HEK293 (cell line): Measurements from ENCODE around the gene RPS6KB2.
A peak's percentile ranks its signal among the peaks of the same experiment; 100 is the strongest.

Source experiments
- HOXD13 ChIP-seq: sonication (generic); formaldehyde crosslinking; IDR thresholded peaks from 2 replicates; pipeline ENCODE4 v1.8.0; 2022; ENCODE audit warnings: missing genetic modification reagents, borderline replicate concordance
- RBAK ChIP-seq: fragments of 450-650 bp; formaldehyde crosslinking; IDR thresholded peaks from 2 replicates; pipeline ENCODE4 v1.5.1; 2016; ENCODE audit warnings: missing biosample characterization, missing genetic modification characterization
- REPIN1 ChIP-seq: fragments of 450-650 bp; formaldehyde crosslinking; IDR thresholded peaks from 2 replicates; pipeline ENCODE4 v1.5.1; 2017; ENCODE audit warnings: missing biosample characterization, missing genetic modification characterization, low read depth
- SCRT1 ChIP-seq: fragments of 450-650 bp; formaldehyde crosslinking; IDR thresholded peaks from 2 replicates; pipeline ENCODE4 v1.5.1; 2016; ENCODE audit warnings: missing biosample characterization, missing genetic modification characterization, borderline replicate concordance
- SCRT2 ChIP-seq: fragments of 450-650 bp; formaldehyde crosslinking; IDR thresholded peaks from 2 replicates; pipeline ENCODE4 v1.5.1; 2016; ENCODE audit warnings: missing biosample characterization, missing genetic modification characterization
- SETDB1 ChIP-seq: IDR thresholded peaks from one replicate; pipeline ENCODE4 v1.6.1; 2017; ENCODE audit warnings: mild to moderate bottlenecking, low read length, moderate library complexity, mixed read lengths; ENCODE audit not compliant: insufficient read length
- SP3 ChIP-seq: fragments of 450-650 bp; formaldehyde crosslinking; IDR thresholded peaks from 2 replicates; pipeline ENCODE4 v1.5.1; 2016; ENCODE audit warnings: missing biosample characterization, missing genetic modification characterization
- ZEB2 ChIP-seq: fragments of 450-650 bp; formaldehyde crosslinking; IDR thresholded peaks from 2 replicates; pipeline ENCODE4 v1.5.1; 2016; ENCODE audit warnings: missing biosample characterization, missing genetic modification characterization
- ZNF132 ChIP-seq: fragments of 450-650 bp; formaldehyde crosslinking; IDR thresholded peaks from 2 replicates; pipeline ENCODE4 v1.5.1; 2017; ENCODE audit warnings: missing biosample characterization, missing genetic modification characterization, borderline replicate concordance
- ZNF169 ChIP-seq: fragments of 450-650 bp; formaldehyde crosslinking; IDR thresholded peaks from 2 replicates; pipeline ENCODE4 v1.5.1; 2016; ENCODE audit warnings: missing biosample characterization, missing genetic modification characterization
- ZNF174 ChIP-seq: fragments of 450-650 bp; formaldehyde crosslinking; IDR thresholded peaks from 2 replicates; pipeline ENCODE4 v1.5.0; 2017; ENCODE audit warnings: missing biosample characterization, mild to moderate bottlenecking, missing genetic modification characterization
- ZNF274 ChIP-seq, 2 experiments: fragments of 200-500 bp in 1 of 2; fragments of 450-650 bp in 1 of 2; sonication (Bioruptor generic) in 1 of 2; formaldehyde crosslinking in 1 of 2; IDR thresholded peaks; 2 replicates each; pipeline versions ENCODE4 v1.5.1 to v1.6.1; 2014 to 2016; ENCODE audit warnings: borderline replicate concordance in 1 of 2, inconsistent platforms in 1 of 2, low read length in 1 of 2, missing biosample characterization in 1 of 2, missing genetic modification characterization in 1 of 2
- ZNF335 ChIP-seq: fragments of 450-650 bp; formaldehyde crosslinking; conservative IDR thresholded peaks from 2 replicates; pipeline ENCODE4 v1.5.1; 2016; ENCODE audit warnings: missing biosample characterization, missing genetic modification characterization
- ZNF354C ChIP-seq: fragments of 450-650 bp; formaldehyde crosslinking; IDR thresholded peaks from 2 replicates; pipeline ENCODE4 v1.5.1; 2016; ENCODE audit warnings: missing biosample characterization, missing genetic modification characterization, low read depth, borderline replicate concordance
- ZNF394 ChIP-seq: fragments of 450-650 bp; formaldehyde crosslinking; IDR thresholded peaks from 2 replicates; pipeline ENCODE4 v1.5.1; 2016; ENCODE audit warnings: missing biosample characterization, missing genetic modification characterization, mild to moderate bottlenecking, moderate library complexity, borderline replicate concordance
- ZNF529 ChIP-seq: fragments of 450-650 bp; formaldehyde crosslinking; IDR thresholded peaks from 2 replicates; pipeline ENCODE4 v1.5.1; 2017; ENCODE audit warnings: missing genetic modification characterization, missing biosample characterization; ENCODE audit not compliant: insufficient replicate concordance
- ZNF548 ChIP-seq: fragments of 450-650 bp; formaldehyde crosslinking; IDR thresholded peaks from 2 replicates; pipeline ENCODE4 v1.5.1; 2016; ENCODE audit warnings: missing biosample characterization, missing genetic modification characterization
- ZNF555 ChIP-seq: fragments of 450-650 bp; formaldehyde crosslinking; conservative IDR thresholded peaks from 2 replicates; pipeline ENCODE4 v1.5.1; 2017; ENCODE audit warnings: missing biosample characterization, mild to moderate bottlenecking, missing genetic modification characterization, inconsistent platforms
- ZNF560 ChIP-seq: fragments of 450-650 bp; formaldehyde crosslinking; IDR thresholded peaks from 2 replicates; pipeline ENCODE4 v1.5.1; 2017; ENCODE audit warnings: missing biosample characterization, missing genetic modification characterization, borderline replicate concordance
- ZNF571 ChIP-seq: fragments of 450-650 bp; formaldehyde crosslinking; IDR thresholded peaks from 2 replicates; pipeline ENCODE4 v1.5.0; 2017; ENCODE audit warnings: missing biosample characterization, missing genetic modification characterization
- ZNF670 ChIP-seq: fragments of 450-650 bp; formaldehyde crosslinking; IDR thresholded peaks from 2 replicates; pipeline ENCODE4 v1.5.1; 2016; ENCODE audit warnings: missing biosample characterization, missing genetic modification characterization, low read depth
- ZNF677 ChIP-seq: fragments of 450-650 bp; IDR thresholded peaks from 2 replicates; pipeline ENCODE4 v1.5.0; 2018; ENCODE audit warnings: missing biosample characterization, mild to moderate bottlenecking, missing genetic modification characterization, moderate library complexity
- ZNF747 ChIP-seq: fragments of 450-650 bp; formaldehyde crosslinking; IDR thresholded peaks from 2 replicates; pipeline ENCODE4 v1.5.1; 2016; ENCODE audit warnings: missing biosample characterization, missing genetic modification characterization
- ZNF843 ChIP-seq: fragments of 450-650 bp; formaldehyde crosslinking; IDR thresholded peaks from 2 replicates; pipeline ENCODE4 v1.5.1; 2016; ENCODE audit warnings: missing biosample characterization, missing genetic modification characterization
- ZSCAN23 ChIP-seq: fragments of 450-650 bp; formaldehyde crosslinking; IDR thresholded peaks from 2 replicates; pipeline ENCODE4 v1.5.1; 2016; ENCODE audit warnings: missing biosample characterization, missing genetic modification characterization
- TF ChIP-seq, protein P1 (sequence below): fragments of 450-650 bp; formaldehyde crosslinking; conservative IDR thresholded peaks from 2 replicates; pipeline ENCODE4 v1.5.1; 2016; ENCODE audit warnings: low read depth, missing biosample characterization, missing genetic modification characterization
- TF ChIP-seq, protein P2 (sequence below): fragments of 450-650 bp; formaldehyde crosslinking; IDR thresholded peaks from 2 replicates; pipeline ENCODE4 v1.5.1; 2016; ENCODE audit warnings: missing biosample characterization, missing genetic modification characterization
- TF ChIP-seq, protein P3 (sequence below): fragments of 450-650 bp; formaldehyde crosslinking; IDR thresholded peaks from 2 replicates; pipeline ENCODE4; 2016; ENCODE audit warnings: missing biosample characterization, missing genetic modification characterization
- TF ChIP-seq, protein P4 (sequence below): fragments of 450-650 bp; formaldehyde crosslinking; conservative IDR thresholded peaks from 2 replicates; pipeline ENCODE4 v1.5.1; 2016; ENCODE audit warnings: low read depth, missing biosample characterization, missing genetic modification characterization

Gene RPS6KB2

DNA sequence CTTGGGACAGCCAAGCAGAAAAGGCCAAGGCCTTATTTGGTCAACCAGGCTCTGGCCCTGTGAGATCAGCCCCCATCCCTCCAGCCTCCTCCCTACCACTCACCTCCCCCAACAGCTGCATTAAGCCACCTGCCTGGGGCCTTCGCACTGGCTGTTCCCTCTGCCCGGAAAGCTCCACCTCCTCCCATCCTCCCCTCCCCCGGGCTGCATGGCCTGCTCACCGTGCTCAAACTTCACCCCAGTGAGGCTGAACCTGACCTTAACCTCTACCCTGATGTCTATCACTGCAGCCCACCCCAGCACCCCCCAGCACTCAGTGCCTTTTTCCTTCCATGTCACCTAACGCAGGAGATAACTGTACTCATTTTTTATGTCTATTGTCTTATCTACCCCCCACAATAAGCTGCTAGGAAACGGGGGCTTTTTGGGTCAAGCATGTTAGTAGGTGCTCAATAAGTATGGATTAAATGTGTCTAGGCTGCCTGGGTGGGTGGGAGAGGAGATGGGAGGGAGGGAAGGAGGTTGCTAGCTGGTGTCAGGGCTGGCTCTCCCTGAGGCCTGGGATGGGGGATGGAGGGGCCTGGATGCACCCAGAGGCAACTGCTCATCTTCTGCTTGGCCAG lies 8.3 kb downstream of the RPS6KB2 start (continued):
- TF ChIP-seq REPIN1 (tag by site-specific recombination): no peak
- TF ChIP-seq ZNF394 (tag by site-specific recombination): no peak
- TF ChIP-seq, protein P1, sequence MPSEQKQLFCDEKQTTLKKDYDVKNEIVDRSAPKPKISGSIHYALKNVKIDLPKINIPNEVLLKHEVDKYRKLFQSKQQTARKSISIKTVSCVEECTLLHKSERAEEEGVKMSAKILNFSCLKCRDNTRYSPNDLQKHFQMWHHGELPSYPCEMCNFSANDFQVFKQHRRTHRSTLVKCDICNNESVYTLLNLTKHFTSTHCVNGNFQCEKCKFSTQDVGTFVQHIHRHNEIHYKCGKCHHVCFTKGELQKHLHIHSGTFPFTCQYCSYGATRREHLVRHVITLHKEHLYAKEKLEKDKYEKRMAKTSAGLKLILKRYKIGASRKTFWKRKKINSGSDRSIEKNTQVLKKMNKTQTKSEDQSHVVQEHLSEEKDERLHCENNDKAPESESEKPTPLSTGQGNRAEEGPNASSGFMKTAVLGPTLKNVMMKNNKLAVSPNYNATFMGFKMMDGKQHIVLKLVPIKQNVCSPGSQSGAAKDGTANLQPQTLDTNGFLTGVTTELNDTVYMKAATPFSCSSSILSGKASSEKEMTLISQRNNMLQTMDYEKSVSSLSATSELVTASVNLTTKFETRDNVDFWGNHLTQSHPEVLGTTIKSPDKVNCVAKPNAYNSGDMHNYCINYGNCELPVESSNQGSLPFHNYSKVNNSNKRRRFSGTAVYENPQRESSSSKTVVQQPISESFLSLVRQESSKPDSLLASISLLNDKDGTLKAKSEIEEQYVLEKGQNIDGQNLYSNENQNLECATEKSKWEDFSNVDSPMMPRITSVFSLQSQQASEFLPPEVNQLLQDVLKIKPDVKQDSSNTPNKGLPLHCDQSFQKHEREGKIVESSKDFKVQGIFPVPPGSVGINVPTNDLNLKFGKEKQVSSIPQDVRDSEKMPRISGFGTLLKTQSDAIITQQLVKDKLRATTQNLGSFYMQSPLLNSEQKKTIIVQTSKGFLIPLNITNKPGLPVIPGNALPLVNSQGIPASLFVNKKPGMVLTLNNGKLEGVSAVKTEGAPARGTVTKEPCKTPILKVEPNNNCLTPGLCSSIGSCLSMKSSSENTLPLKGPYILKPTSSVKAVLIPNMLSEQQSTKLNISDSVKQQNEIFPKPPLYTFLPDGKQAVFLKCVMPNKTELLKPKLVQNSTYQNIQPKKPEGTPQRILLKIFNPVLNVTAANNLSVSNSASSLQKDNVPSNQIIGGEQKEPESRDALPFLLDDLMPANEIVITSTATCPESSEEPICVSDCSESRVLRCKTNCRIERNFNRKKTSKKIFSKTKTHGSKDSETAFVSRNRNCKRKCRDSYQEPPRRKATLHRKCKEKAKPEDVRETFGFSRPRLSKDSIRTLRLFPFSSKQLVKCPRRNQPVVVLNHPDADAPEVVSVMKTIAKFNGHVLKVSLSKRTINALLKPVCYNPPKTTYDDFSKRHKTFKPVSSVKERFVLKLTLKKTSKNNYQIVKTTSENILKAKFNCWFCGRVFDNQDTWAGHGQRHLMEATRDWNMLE: no peak
- no peak for TF ChIP-seq SETDB1
- TF ChIP-seq ZNF274 (IDR thresholded peaks at IDR 0.05; ENCODE audit: low read length): no peak
- TF ChIP-seq ZNF274 (tag by site-specific recombination; IDR thresholded peaks at IDR 0.05; ENCODE audit: borderline replicate concordance): no peak
- no peak for TF ChIP-seq ZNF335 (tag by site-specific recombination)
- TF ChIP-seq ZNF670 (tag by site-specific recombination): no peak
- TF ChIP-seq ZSCAN23 (tag by site-specific recombination): 0 out of 2 replicates have a peak, but pooled peaks have one; percentile 42
- TF ChIP-seq ZNF571 (tag by site-specific recombination): no peak
- no peak for TF ChIP-seq HOXD13 (CRISPR knock-in tag)
- TF ChIP-seq ZNF548 (tag by site-specific recombination): no peak
- TF ChIP-seq SCRT2 (tag by site-specific recombination): no peak
- no peak for TF ChIP-seq SCRT1 (tag by site-specific recombination)
- no peak for TF ChIP-seq ZNF560 (tag by site-specific recombination)
- TF ChIP-seq, protein P2, sequence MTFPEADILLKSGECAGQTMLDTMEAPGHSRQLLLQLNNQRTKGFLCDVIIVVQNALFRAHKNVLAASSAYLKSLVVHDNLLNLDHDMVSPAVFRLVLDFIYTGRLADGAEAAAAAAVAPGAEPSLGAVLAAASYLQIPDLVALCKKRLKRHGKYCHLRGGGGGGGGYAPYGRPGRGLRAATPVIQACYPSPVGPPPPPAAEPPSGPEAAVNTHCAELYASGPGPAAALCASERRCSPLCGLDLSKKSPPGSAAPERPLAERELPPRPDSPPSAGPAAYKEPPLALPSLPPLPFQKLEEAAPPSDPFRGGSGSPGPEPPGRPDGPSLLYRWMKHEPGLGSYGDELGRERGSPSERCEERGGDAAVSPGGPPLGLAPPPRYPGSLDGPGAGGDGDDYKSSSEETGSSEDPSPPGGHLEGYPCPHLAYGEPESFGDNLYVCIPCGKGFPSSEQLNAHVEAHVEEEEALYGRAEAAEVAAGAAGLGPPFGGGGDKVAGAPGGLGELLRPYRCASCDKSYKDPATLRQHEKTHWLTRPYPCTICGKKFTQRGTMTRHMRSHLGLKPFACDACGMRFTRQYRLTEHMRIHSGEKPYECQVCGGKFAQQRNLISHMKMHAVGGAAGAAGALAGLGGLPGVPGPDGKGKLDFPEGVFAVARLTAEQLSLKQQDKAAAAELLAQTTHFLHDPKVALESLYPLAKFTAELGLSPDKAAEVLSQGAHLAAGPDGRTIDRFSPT (tag by site-specific recombination): no peak
- no peak for TF ChIP-seq ZNF169
- no peak for TF ChIP-seq ZNF354C (tag by site-specific recombination)
- no peak for TF ChIP-seq RBAK (tag by site-specific recombination)
- TF ChIP-seq, protein P3, sequence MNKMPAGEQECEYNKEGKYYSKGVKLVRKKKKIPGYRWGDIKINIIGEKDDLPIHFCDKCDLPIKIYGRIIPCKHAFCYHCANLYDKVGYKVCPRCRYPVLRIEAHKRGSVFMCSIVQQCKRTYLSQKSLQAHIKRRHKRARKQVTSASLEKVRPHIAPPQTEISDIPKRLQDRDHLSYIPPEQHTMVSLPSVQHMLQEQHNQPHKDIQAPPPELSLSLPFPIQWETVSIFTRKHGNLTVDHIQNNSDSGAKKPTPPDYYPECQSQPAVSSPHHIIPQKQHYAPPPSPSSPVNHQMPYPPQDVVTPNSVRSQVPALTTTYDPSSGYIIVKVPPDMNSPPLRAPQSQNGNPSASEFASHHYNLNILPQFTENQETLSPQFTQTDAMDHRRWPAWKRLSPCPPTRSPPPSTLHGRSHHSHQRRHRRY (tag by site-specific recombination): no peak
- no peak for TF ChIP-seq ZNF174 (tag by site-specific recombination)
- TF ChIP-seq ZNF132: no peak
- TF ChIP-seq, protein P4, sequence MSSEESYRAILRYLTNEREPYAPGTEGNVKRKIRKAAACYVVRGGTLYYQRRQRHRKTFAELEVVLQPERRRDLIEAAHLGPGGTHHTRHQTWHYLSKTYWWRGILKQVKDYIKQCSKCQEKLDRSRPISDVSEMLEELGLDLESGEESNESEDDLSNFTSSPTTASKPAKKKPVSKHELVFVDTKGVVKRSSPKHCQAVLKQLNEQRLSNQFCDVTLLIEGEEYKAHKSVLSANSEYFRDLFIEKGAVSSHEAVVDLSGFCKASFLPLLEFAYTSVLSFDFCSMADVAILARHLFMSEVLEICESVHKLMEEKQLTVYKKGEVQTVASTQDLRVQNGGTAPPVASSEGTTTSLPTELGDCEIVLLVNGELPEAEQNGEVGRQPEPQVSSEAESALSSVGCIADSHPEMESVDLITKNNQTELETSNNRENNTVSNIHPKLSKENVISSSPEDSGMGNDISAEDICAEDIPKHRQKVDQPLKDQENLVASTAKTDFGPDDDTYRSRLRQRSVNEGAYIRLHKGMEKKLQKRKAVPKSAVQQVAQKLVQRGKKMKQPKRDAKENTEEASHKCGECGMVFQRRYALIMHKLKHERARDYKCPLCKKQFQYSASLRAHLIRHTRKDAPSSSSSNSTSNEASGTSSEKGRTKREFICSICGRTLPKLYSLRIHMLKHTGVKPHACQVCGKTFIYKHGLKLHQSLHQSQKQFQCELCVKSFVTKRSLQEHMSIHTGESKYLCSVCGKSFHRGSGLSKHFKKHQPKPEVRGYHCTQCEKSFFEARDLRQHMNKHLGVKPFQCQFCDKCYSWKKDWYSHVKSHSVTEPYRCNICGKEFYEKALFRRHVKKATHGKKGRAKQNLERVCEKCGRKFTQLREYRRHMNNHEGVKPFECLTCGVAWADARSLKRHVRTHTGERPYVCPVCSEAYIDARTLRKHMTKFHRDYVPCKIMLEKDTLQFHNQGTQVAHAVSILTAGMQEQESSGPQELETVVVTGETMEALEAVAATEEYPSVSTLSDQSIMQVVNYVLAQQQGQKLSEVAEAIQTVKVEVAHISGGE: no peak
- TF ChIP-seq ZNF555: no peak
- TF ChIP-seq ZNF677 (tag by site-specific recombination): no peak
- TF ChIP-seq ZEB2 (tag by site-specific recombination): no peak
- TF ChIP-seq ZNF529 (tag by site-specific recombination): no peak
- no peak for TF ChIP-seq ZNF843 (tag by site-specific recombination)
- peak; percentile 54 for TF ChIP-seq SP3 (tag by site-specific recombination)
- no peak for TF ChIP-seq ZNF747 (tag by site-specific recombination)
